Body of pancreas (tissue), 4 donors: Measurements from ENCODE around the gene ITPR2.
"Not testable (repeated sequence)": the region's sequence is repeated elsewhere in the genome, so short reads cannot be mapped to it uniquely, and the experiment has no call there.

Experiments
- CTCF ChIP-seq, 7 experiments: fragments of 450-650 bp in 4 of 7; fragments of 200-600 bp in 3 of 7; sonication (generic) in 3 of 7; IDR thresholded peaks; one replicate each; pipeline ENCODE4 v1.5.1; 2016 to 2019; ENCODE audit warnings: antibody characterized with exemption in 7 of 7
- POLR2A ChIP-seq, 3 donors: fragments of 450-650 bp; IDR thresholded peaks; one replicate each; pipeline ENCODE4 v1.6.1; 2016; ENCODE audit warnings: antibody characterized with exemption in 3 of 3, mild to moderate bottlenecking in 2 of 3

- not testable (repeated sequence) for TF ChIP-seq CTCF, POLR2A (IDR thresholded peaks at IDR 0.05)
These were observed 161.5 kb downstream of the ITPR2 start for GRCh38 chr12:26671487-26671886.
